ENCODE measurements around the gene DCHS2. TPM values are rescaled to one million over a fixed set of nuclear protein-coding genes. Genes with fewer than 3 reads are reported as not detected.

The DCHS2 gene
- total RNA-seq, 1 donor from 2014 or later = 18.3 TPM

GRCh38 chr4:154456240-154456639, 35.4 kb downstream of the DCHS2 start:
- Histone ChIP-seq H3K27me3 (ENCODE audit: control insufficient read depth in 3 of 3, insufficient read depth in 3 of 3, low read length in 3 of 3) (no peaks in the 10 kb centered on the region), H3K9ac (ENCODE audit: low read depth in 1 of 3, low read length in 3 of 3) (no peak overlapping the region), H3K4me1 (ENCODE audit: control insufficient read depth in 3 of 3, insufficient read depth in 3 of 3, low read length in 3 of 3) (no peaks in the 10 kb centered on the region), H3K4me3 (ENCODE audit: low read length in 3 of 3) (no peak overlapping the region), H3K36me3 (ENCODE audit: control insufficient read depth in 3 of 3, insufficient read depth in 3 of 3, low read length in 3 of 3) (no peaks in the 10 kb centered on the region), H3K9me3 (ENCODE audit: control insufficient read depth in 3 of 3, low read length in 3 of 3) (no peaks in the 10 kb centered on the region), H3K27ac (ENCODE audit: low read depth, low read length) (no peak overlapping the region)

- Histone ChIP-seq H3K4me3 (ENCODE audit: low read length in 3 of 3) (no peak overlapping the region), H3K9me3 (ENCODE audit: control insufficient read depth in 3 of 3, low read length in 3 of 3) (no peaks in the 10 kb centered on the region), H3K4me1 (ENCODE audit: control insufficient read depth in 3 of 3, insufficient read depth in 3 of 3, low read length in 3 of 3) (no peaks in the 10 kb centered on the region), H3K36me3 (ENCODE audit: control insufficient read depth in 3 of 3, insufficient read depth in 3 of 3, low read length in 3 of 3) (no peaks in the 10 kb centered on the region), H3K9ac (ENCODE audit: low read depth in 1 of 3, low read length in 3 of 3) (no peak overlapping the region), H3K27me3 (ENCODE audit: control insufficient read depth in 3 of 3, insufficient read depth in 3 of 3, low read length in 3 of 3) (no peaks in the 10 kb centered on the region), H3K27ac (ENCODE audit: low read depth, low read length) (no peak overlapping the region)
Observed at GRCh38 chr4:154455111-154455510, 36.5 kb downstream of the DCHS2 start.

- Histone ChIP-seq H3K27ac (ENCODE audit: low read depth, low read length) (no peak overlapping the region), H3K4me1 (ENCODE audit: control insufficient read depth in 3 of 3, insufficient read depth in 3 of 3, low read length in 3 of 3) (no peaks in the 10 kb centered on the region), H3K27me3 (ENCODE audit: control insufficient read depth in 3 of 3, insufficient read depth in 3 of 3, low read length in 3 of 3) (no peaks in the 10 kb centered on the region), H3K4me3 (ENCODE audit: low read length in 3 of 3) (no peak overlapping the region), H3K36me3 (ENCODE audit: control insufficient read depth in 3 of 3, insufficient read depth in 3 of 3, low read length in 3 of 3) (no peaks in the 10 kb centered on the region), H3K9ac (ENCODE audit: low read depth in 1 of 3, low read length in 3 of 3) (no peak overlapping the region), H3K9me3 (ENCODE audit: control insufficient read depth in 3 of 3, low read length in 3 of 3) (no peaks in the 10 kb centered on the region)
Observed at GRCh38 chr4:154454710-154455109, 36.9 kb downstream of the DCHS2 start.

- no peaks in the 10 kb centered on the region for H3K9me3 ChIP-seq (ENCODE audit: control insufficient read depth in 3 of 3, low read length in 3 of 3)
- no peaks in the 10 kb centered on the region for H3K36me3 ChIP-seq (ENCODE audit: control insufficient read depth in 3 of 3, insufficient read depth in 3 of 3, low read length in 3 of 3)
- H3K27ac ChIP-seq (ENCODE audit: low read depth, low read length) = no peak overlapping the region
- no peak overlapping the region for H3K4me3 ChIP-seq (ENCODE audit: low read length in 3 of 3)
- no peaks in the 10 kb centered on the region for H3K27me3 ChIP-seq (ENCODE audit: control insufficient read depth in 3 of 3, insufficient read depth in 3 of 3, low read length in 3 of 3)
- no peaks in the 10 kb centered on the region for H3K4me1 ChIP-seq (ENCODE audit: control insufficient read depth in 3 of 3, insufficient read depth in 3 of 3, low read length in 3 of 3)
- H3K9ac ChIP-seq (ENCODE audit: low read depth in 1 of 3, low read length in 3 of 3) = no peak overlapping the region
Observed at GRCh38 chr4:154452798-154453346, 38.7 kb downstream of the DCHS2 start.

GRCh38 chr4:154450966-154451365, 40.6 kb downstream of the DCHS2 start:
- Histone ChIP-seq H3K27ac (ENCODE audit: low read depth, low read length) (no peak overlapping the region), H3K27me3 (ENCODE audit: control insufficient read depth in 3 of 3, insufficient read depth in 3 of 3, low read length in 3 of 3) (no peaks in the 10 kb centered on the region), H3K36me3 (ENCODE audit: control insufficient read depth in 3 of 3, insufficient read depth in 3 of 3, low read length in 3 of 3) (no peaks in the 10 kb centered on the region), H3K9me3 (ENCODE audit: control insufficient read depth in 3 of 3, low read length in 3 of 3) (no peaks in the 10 kb centered on the region), H3K4me3 (ENCODE audit: low read length in 3 of 3) (no peak overlapping the region), H3K9ac (ENCODE audit: low read depth in 1 of 3, low read length in 3 of 3) (no peak overlapping the region), H3K4me1 (ENCODE audit: control insufficient read depth in 3 of 3, insufficient read depth in 3 of 3, low read length in 3 of 3) (no peaks in the 10 kb centered on the region)

GRCh38 chr4:154444958-154445357, 46.6 kb downstream of the DCHS2 start:
- Histone ChIP-seq H3K36me3 (ENCODE audit: control insufficient read depth in 3 of 3, insufficient read depth in 3 of 3, low read length in 3 of 3) (no peaks in the 10 kb centered on the region), H3K9ac (ENCODE audit: low read depth in 1 of 3, low read length in 3 of 3) (no peak overlapping the region), H3K27ac (ENCODE audit: low read depth, low read length) (no peak overlapping the region), H3K4me1 (ENCODE audit: control insufficient read depth in 3 of 3, insufficient read depth in 3 of 3, low read length in 3 of 3) (no peaks in the 10 kb centered on the region), H3K4me3 (ENCODE audit: low read length in 3 of 3) (no peak overlapping the region), H3K9me3 (ENCODE audit: control insufficient read depth in 3 of 3, low read length in 3 of 3) (no peaks in the 10 kb centered on the region), H3K27me3 (ENCODE audit: control insufficient read depth in 3 of 3, insufficient read depth in 3 of 3, low read length in 3 of 3) (no peaks in the 10 kb centered on the region)

- Histone ChIP-seq H3K9me3 (ENCODE audit: control insufficient read depth in 3 of 3, low read length in 3 of 3) (no peaks in the 10 kb centered on the region), H3K27me3 (ENCODE audit: control insufficient read depth in 3 of 3, insufficient read depth in 3 of 3, low read length in 3 of 3) (no peaks in the 10 kb centered on the region)
Observed at GRCh38 chr4:154441982-154442381, 49.6 kb downstream of the DCHS2 start.

GRCh38 chr4:154441124-154441523, 50.5 kb downstream of the DCHS2 start:
- Histone ChIP-seq H3K27me3 (ENCODE audit: control insufficient read depth in 3 of 3, insufficient read depth in 3 of 3, low read length in 3 of 3) (no peaks in the 10 kb centered on the region), H3K36me3 (ENCODE audit: control insufficient read depth in 3 of 3, insufficient read depth in 3 of 3, low read length in 3 of 3) (no peaks in the 10 kb centered on the region), H3K9ac (ENCODE audit: low read depth in 1 of 3, low read length in 3 of 3) (no peak overlapping the region), H3K4me1 (ENCODE audit: control insufficient read depth in 3 of 3, insufficient read depth in 3 of 3, low read length in 3 of 3) (no peaks in the 10 kb centered on the region), H3K4me3 (ENCODE audit: low read length in 3 of 3) (no peak overlapping the region), H3K9me3 (ENCODE audit: control insufficient read depth in 3 of 3, low read length in 3 of 3) (no peaks in the 10 kb centered on the region), H3K27ac (ENCODE audit: low read depth, low read length) (no peak overlapping the region)

More at GRCh38 chr4:154441982-154442381, 49.6 kb downstream of the DCHS2 start:
- Histone ChIP-seq H3K36me3 (ENCODE audit: control insufficient read depth in 3 of 3, insufficient read depth in 3 of 3, low read length in 3 of 3) (no peaks in the 10 kb centered on the region), H3K9ac (ENCODE audit: low read depth in 1 of 3, low read length in 3 of 3) (no peak overlapping the region), H3K27ac (ENCODE audit: low read depth, low read length) (no peak overlapping the region), H3K4me3 (ENCODE audit: low read length in 3 of 3) (no peak overlapping the region), H3K4me1 (ENCODE audit: control insufficient read depth in 3 of 3, insufficient read depth in 3 of 3, low read length in 3 of 3) (no peaks in the 10 kb centered on the region)

- H3K9me3 ChIP-seq (ENCODE audit: control insufficient read depth in 3 of 3, low read length in 3 of 3) = no peaks in the 10 kb centered on the region
- H3K4me3 ChIP-seq (ENCODE audit: low read length in 3 of 3) = no peak overlapping the region
- H3K27me3 ChIP-seq (ENCODE audit: control insufficient read depth in 3 of 3, insufficient read depth in 3 of 3, low read length in 3 of 3) = no peaks in the 10 kb centered on the region
- H3K4me1 ChIP-seq (ENCODE audit: control insufficient read depth in 3 of 3, insufficient read depth in 3 of 3, low read length in 3 of 3) = no peaks in the 10 kb centered on the region
- no peak overlapping the region for H3K27ac ChIP-seq (ENCODE audit: low read depth, low read length)
- no peak overlapping the region for H3K9ac ChIP-seq (ENCODE audit: low read depth in 1 of 3, low read length in 3 of 3)
- H3K36me3 ChIP-seq (ENCODE audit: control insufficient read depth in 3 of 3, insufficient read depth in 3 of 3, low read length in 3 of 3) = no peaks in the 10 kb centered on the region
Observed at GRCh38 chr4:154439224-154439623, 52.4 kb downstream of the DCHS2 start.

- Histone ChIP-seq H3K27me3 (ENCODE audit: control insufficient read depth in 3 of 3, insufficient read depth in 3 of 3, low read length in 3 of 3) (no peaks in the 10 kb centered on the region), H3K4me1 (ENCODE audit: control insufficient read depth in 3 of 3, insufficient read depth in 3 of 3, low read length in 3 of 3) (no peaks in the 10 kb centered on the region), H3K36me3 (ENCODE audit: control insufficient read depth in 3 of 3, insufficient read depth in 3 of 3, low read length in 3 of 3) (no peaks in the 10 kb centered on the region), H3K4me3 (ENCODE audit: low read length in 3 of 3) (no peak overlapping the region), H3K9me3 (ENCODE audit: control insufficient read depth in 3 of 3, low read length in 3 of 3) (no peaks in the 10 kb centered on the region), H3K9ac (ENCODE audit: low read depth in 1 of 3, low read length in 3 of 3) (no peak overlapping the region), H3K27ac (ENCODE audit: low read depth, low read length) (no peak overlapping the region)
Observed at GRCh38 chr4:154435895-154436294, 55.7 kb downstream of the DCHS2 start.

- no peak overlapping the region for H3K4me3 ChIP-seq (ENCODE audit: low read length in 3 of 3)
- H3K4me1 ChIP-seq (ENCODE audit: control insufficient read depth in 3 of 3, insufficient read depth in 3 of 3, low read length in 3 of 3) = no peaks in the 10 kb centered on the region
- H3K27ac ChIP-seq (ENCODE audit: low read depth, low read length) = no peak overlapping the region
- no peaks in the 10 kb centered on the region for H3K36me3 ChIP-seq (ENCODE audit: control insufficient read depth in 3 of 3, insufficient read depth in 3 of 3, low read length in 3 of 3)
- no peaks in the 10 kb centered on the region for H3K9me3 ChIP-seq (ENCODE audit: control insufficient read depth in 3 of 3, low read length in 3 of 3)
- no peaks in the 10 kb centered on the region for H3K27me3 ChIP-seq (ENCODE audit: control insufficient read depth in 3 of 3, insufficient read depth in 3 of 3, low read length in 3 of 3)
- no peak overlapping the region for H3K9ac ChIP-seq (ENCODE audit: low read depth in 1 of 3, low read length in 3 of 3)
Observed at GRCh38 chr4:154433543-154433942, 58.1 kb downstream of the DCHS2 start.

All from skeletal muscle tissue (tissue), 4 donors.